ENCODE results near the gene FAM187B. TPM values are rescaled to one million over a fixed set of nuclear protein-coding genes. Genes with fewer than 3 reads are reported as not detected.

FAM187B gene
- total and polyA plus RNA-seq, 2 donors from 2014 or later: not detected

DNA sequence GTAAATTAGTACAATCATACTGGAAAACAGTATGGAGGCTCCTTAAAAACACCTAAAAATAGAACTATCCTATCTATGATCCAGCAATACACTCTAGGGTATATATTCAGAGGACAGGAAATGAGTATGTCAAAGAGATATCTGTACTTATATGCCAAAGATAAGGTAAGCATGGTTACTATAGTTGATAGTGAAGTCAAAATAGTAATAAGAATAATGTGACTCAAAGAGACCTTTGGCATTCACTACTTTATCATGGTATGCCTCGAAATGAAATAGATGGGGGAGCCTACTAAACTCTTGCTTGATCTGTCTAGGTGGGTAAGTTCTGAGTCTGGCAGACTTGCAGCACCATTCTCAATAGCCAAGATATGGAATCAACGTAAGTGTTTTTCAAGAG is 43.7 kb downstream of the FAM187B start:
- Histone ChIP-seq H3K27ac (ENCODE audit: low read depth in 2 of 2, low read length in 2 of 2) (no peak overlapping the region), H3K27me3 (ENCODE audit: control insufficient read depth, insufficient read depth, low read length) (no peaks in the 10 kb centered on the region), H3K36me3 (ENCODE audit: control insufficient read depth in 2 of 3, insufficient read depth in 3 of 3, low read length in 3 of 3) (no peaks in the 10 kb centered on the region), H3K4me3 (ENCODE audit: low read length in 3 of 3) (no peak overlapping the region), H3K4me1 (ENCODE audit: control insufficient read depth in 2 of 3, insufficient read depth in 2 of 3, low read depth in 1 of 3, low read length in 3 of 3) (no peaks in the 10 kb centered on the region), H3K9ac (ENCODE audit: low read length in 3 of 3) (no peak overlapping the region), H3K9me3 (ENCODE audit: control insufficient read depth in 2 of 3, insufficient read depth in 1 of 3, low read length in 3 of 3) (peaks cover 0 to 7% (median 0%) of the 10 kb centered on the region in 3 donors)
- TF ChIP-seq, protein P1, sequence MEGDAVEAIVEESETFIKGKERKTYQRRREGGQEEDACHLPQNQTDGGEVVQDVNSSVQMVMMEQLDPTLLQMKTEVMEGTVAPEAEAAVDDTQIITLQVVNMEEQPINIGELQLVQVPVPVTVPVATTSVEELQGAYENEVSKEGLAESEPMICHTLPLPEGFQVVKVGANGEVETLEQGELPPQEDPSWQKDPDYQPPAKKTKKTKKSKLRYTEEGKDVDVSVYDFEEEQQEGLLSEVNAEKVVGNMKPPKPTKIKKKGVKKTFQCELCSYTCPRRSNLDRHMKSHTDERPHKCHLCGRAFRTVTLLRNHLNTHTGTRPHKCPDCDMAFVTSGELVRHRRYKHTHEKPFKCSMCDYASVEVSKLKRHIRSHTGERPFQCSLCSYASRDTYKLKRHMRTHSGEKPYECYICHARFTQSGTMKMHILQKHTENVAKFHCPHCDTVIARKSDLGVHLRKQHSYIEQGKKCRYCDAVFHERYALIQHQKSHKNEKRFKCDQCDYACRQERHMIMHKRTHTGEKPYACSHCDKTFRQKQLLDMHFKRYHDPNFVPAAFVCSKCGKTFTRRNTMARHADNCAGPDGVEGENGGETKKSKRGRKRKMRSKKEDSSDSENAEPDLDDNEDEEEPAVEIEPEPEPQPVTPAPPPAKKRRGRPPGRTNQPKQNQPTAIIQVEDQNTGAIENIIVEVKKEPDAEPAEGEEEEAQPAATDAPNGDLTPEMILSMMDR (IDR thresholded peaks at IDR 0.05; ENCODE audit: borderline replicate concordance, extremely low read depth, insufficient read depth): no peak
- intact Hi-C loops (cut with DNase I): no loop called here
- no peak for DNase-seq
- no peak for FAIRE-seq

DNA sequence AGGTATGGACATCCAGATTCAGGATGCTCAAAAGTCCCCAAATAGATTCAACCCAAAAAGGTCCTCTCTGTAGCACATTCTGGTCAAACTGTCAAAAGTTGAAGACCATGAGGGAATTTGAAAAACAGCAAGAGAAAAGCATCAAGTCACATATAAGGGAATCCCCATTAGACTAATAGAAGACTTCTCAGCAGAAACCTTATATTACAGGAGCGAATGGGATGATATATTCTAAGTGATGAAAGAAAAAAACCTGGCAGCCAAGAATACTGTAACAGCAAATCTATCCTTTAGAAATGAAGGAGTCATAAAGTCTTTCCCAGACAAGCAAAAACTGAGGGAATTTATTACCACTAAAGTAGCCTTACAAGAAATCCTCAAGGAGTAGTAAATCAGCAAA is 44.3 kb downstream of the FAM187B start:
- H3K4me1 ChIP-seq (ENCODE audit: control insufficient read depth in 2 of 3, insufficient read depth in 2 of 3, low read depth in 1 of 3, low read length in 3 of 3): no peaks in the 10 kb centered on the region
- H3K27me3 ChIP-seq (ENCODE audit: control insufficient read depth, insufficient read depth, low read length): no peaks in the 10 kb centered on the region
- H3K4me3 ChIP-seq (ENCODE audit: low read length in 3 of 3): no peak overlapping the region
- intact Hi-C loops (cut with DNase I): no loop called here
- no peak overlapping the region for H3K27ac ChIP-seq (ENCODE audit: low read depth in 2 of 2, low read length in 2 of 2)
- TF ChIP-seq, protein P1 (IDR thresholded peaks at IDR 0.05; ENCODE audit: borderline replicate concordance, extremely low read depth, insufficient read depth): no peak
- FAIRE-seq (no peak), DNase-seq (no peak)
- H3K36me3 ChIP-seq (ENCODE audit: control insufficient read depth in 2 of 3, insufficient read depth in 3 of 3, low read length in 3 of 3): no peaks in the 10 kb centered on the region
- H3K9me3 ChIP-seq (ENCODE audit: control insufficient read depth in 2 of 3, insufficient read depth in 1 of 3, low read length in 3 of 3): peaks cover 0 to 7% (median 0%) of the 10 kb centered on the region in 3 donors
- no peak overlapping the region for H3K9ac ChIP-seq (ENCODE audit: low read length in 3 of 3)

DNA sequence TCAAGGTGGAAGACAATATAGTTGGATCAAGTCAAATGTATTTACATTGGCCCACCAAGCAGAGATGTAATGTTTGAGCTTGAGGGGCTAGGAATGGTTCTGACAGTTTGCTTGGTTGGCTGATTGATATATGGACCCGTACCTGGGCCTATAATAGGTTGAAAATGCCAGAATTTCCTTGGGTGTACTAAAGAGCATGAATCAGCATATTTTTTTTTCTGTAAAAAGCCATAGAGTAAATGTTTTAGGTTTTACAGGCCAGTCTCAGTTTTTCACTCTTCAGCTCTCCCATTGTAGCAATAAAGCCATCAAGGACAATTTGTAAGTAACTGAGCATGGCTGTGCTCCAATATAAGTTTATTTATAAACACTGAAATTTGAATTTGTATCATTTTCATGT is 47.2 kb downstream of the FAM187B start:
- DNase-seq: no peak
- intact Hi-C loops (cut with DNase I): no loop called here
- TF ChIP-seq, protein P1 (IDR thresholded peaks at IDR 0.05; ENCODE audit: borderline replicate concordance, extremely low read depth, insufficient read depth): no peak
- Histone ChIP-seq H3K4me1 (ENCODE audit: control insufficient read depth in 2 of 3, insufficient read depth in 2 of 3, low read depth in 1 of 3, low read length in 3 of 3) (no peaks in the 10 kb centered on the region), H3K9me3 (ENCODE audit: control insufficient read depth in 2 of 3, insufficient read depth in 1 of 3, low read length in 3 of 3) (peaks cover 0 to 7% (median 0%) of the 10 kb centered on the region in 3 donors), H3K36me3 (ENCODE audit: control insufficient read depth in 2 of 3, insufficient read depth in 3 of 3, low read length in 3 of 3) (no peaks in the 10 kb centered on the region), H3K9ac (ENCODE audit: low read length in 3 of 3) (no peak overlapping the region), H3K27ac (ENCODE audit: low read depth in 2 of 2, low read length in 2 of 2) (no peak overlapping the region), H3K27me3 (ENCODE audit: control insufficient read depth, insufficient read depth, low read length) (no peaks in the 10 kb centered on the region), H3K4me3 (ENCODE audit: low read length in 3 of 3) (no peak overlapping the region)
- FAIRE-seq: no peak

DNA sequence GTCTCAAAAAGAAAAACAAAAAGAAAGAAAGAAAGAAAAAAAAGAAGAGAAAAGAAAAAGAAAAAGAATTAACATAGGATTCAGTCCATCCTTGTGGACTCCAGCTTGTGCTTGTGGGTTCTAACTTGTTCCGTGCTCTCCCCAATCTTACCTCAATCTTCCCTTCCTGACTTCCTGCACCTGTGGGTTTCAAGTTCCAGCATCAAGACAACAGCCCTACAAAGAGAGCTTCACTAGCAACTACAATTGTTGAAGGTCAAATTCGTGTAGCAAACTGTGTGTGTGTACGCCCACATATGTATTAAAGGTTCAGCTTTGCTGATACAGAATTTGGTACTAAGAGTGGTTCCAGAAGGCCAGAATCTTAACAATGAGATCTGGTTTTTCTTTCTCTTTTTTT is 48.7 kb downstream of the FAM187B start:
- DNase-seq (no peak), FAIRE-seq (no peak)
- H3K4me1 ChIP-seq (ENCODE audit: control insufficient read depth in 2 of 3, insufficient read depth in 2 of 3, low read depth in 1 of 3, low read length in 3 of 3): no peaks in the 10 kb centered on the region
- no peak overlapping the region for H3K4me3 ChIP-seq (ENCODE audit: low read length in 3 of 3)
- H3K27ac ChIP-seq (ENCODE audit: low read depth in 2 of 2, low read length in 2 of 2): no peak overlapping the region
- H3K36me3 ChIP-seq (ENCODE audit: control insufficient read depth in 2 of 3, insufficient read depth in 3 of 3, low read length in 3 of 3): no peaks in the 10 kb centered on the region
- TF ChIP-seq, protein P1 (IDR thresholded peaks at IDR 0.05; ENCODE audit: borderline replicate concordance, extremely low read depth, insufficient read depth): no peak
- H3K27me3 ChIP-seq (ENCODE audit: control insufficient read depth, insufficient read depth, low read length): no peaks in the 10 kb centered on the region
- H3K9me3 ChIP-seq (ENCODE audit: control insufficient read depth in 2 of 3, insufficient read depth in 1 of 3, low read length in 3 of 3): peaks cover 0 to 7% (median 0%) of the 10 kb centered on the region in 3 donors
- no peak overlapping the region for H3K9ac ChIP-seq (ENCODE audit: low read length in 3 of 3)
- intact Hi-C loops (cut with DNase I): no loop called here

Data from kidney (tissue), 14 donors.